Midbrain (tissue), 1 donor: ENCODE data around the gene RPS27L.
A peak's percentile ranks its signal among the peaks of the same experiment; 100 is the strongest.

ENCODE experiments used
- DNase-seq: peaks from one replicate; lab custom pipeline; 2025; lab: John Stamatoyannopoulos, UW

The RPS27L gene

DNA sequence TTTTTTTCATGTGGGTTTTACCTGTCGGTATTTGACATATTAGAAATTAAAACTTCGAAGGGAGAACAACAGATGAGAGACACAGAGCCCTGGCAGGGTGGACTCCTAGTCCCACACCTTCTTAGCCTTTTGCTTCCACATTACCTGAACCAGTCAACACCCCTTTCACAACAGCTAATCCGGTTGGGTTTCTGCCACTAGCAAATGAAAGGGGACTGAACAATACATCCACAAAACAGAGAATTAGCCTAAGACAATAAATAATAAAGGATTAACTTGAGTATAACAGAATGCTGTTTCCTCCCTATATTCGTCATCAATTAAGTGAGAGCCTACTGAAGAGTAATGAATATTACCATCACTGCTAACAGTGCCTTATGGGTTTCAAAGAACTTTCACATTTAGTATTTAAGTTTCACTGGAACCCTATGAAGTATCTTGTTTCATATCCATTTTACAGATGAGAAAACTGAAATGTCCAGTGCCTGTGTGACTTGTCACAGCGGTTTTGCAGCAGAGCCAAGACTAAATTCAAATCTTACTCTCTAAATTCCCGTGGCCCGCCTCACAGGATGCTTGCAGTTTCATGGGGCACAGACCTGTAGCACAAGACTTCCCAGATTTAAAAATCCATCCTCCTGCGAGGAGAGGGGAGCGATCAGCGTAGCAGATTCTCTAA, 31.1 kb upstream of the RPS27L start:
- peak; percentile 65 for DNase-seq

DNA sequence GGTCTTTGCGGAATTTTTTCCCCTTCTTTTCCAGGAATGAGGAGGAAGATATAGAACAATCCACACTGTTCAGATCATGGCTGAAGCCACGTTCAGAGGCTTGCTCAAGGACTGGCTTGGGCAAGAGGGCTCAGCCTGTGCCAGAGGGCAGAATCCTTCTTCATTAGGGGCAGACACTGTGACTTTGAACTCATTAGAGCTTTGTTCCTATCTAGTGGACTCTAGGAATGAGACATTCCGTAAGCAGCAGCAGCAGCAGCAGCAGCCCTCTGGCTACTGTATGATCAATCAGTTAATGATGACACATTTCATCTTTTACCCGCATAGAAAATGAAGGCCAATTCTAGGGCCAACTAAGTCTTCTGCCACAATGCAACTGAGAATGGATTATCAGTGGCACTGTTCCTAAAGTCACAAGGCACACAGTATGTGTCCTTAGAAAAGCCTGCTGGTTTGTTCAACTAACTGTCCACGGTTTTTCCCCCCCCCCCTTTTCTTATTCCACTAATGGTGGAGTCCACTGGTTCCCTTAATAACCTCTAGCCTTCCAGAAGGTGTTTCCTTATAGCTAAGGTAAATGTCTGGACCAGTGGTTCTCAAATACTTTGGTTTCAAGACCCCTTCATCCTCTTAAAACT, 30.4 kb upstream of the RPS27L start:
- no peak for DNase-seq

DNA sequence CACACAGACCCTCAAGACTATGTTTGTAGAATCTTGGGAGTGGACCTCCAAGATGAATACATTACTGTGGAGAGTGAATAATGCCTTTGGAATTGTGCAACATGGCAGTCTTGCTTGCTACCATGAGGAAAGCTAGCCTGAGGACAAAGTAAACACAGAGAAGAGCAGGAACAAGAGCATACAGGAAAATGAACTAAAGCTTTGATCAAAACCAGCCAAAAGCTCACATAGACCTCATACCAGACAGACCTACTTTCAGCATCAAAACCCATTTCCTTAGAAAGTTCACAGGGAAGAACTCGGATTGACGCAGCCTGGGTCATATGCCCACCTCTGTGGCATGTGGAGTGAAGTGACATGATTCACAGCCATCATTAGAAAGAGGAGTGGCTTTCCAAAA, 28.8 kb upstream of the RPS27L start:
- no peak for DNase-seq

DNA sequence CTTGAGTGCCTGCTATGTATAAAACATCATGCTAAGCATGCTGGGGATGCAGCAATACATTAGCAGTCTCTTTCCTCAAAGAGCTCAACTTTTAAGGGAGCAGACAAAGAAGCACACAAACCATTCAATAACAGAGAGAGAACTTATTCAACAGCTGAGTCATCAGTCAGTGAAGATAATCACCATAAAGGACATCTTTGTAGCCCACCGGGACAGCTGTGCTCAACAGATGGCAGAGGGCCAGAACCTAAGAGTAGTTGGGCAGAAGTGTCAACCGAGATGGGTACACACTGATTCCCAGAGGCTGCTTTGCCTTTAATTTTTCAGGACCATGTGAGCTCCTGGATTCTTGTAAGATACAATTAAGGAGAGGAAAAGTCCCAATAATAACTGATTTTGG, 27.9 kb upstream of the RPS27L start:
- DNase-seq: no peak

GRCh38 chr15:63181648-63182047, 24.4 kb upstream of the RPS27L start:
- DNase-seq: no peak

DNA sequence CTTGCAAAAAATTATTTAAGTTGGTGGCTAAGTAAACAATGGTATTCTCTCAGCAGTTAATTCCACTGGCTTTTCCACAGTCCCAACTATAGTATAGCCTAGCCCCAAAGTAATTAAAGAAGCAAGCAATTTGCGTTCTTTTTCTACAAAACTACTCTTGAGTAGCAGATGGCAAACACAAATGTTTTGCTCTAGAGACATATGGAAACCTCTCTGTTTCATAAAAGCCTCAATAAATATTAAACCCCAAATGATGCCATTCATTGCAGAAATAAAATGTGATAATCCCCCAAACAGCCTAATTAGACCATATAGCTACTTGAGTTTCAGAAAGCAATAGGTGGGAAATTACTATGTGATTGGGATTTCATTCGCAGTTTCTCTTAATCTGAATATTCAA, 23.5 kb upstream of the RPS27L start:
- DNase-seq: no peak

DNA sequence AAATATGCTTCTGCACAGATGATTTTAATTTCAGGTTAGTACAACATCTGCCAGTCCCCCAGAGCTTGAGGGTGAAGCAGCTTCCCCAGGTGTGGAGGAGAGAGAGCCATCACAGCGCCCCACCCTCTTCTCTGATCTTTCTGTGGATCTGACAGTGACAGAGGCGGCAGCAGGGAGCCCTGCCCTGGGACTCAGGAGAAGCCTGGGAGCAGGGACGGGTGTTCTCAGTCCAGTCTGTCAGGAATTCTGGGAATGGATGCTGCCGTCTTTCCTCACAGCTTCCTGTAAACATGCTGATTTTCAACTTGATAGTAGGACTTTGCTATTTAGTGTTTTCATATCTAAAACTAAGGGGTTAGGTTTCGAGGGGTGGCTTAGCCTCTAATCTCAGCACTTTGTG, 20.8 kb upstream of the RPS27L start:
- DNase-seq: no peak

DNA sequence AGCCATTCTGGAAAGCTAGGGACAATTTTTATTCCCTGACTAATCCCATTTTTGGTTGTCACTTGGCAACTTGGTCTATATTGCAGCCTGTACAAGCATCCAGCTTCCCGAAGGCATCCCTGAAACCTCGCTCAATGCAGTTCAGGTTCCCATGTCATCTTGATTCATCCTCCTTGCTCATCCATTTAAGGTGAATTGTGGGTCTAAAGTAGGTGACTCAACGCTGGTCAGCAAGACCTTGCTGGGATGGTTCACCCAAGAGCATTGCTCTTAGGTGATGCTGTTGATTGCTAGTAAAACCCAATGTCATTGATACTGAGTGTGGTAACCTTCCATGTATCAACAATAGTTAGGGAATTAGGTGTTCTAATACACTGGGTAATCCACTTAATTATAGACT, 19.0 kb upstream of the RPS27L start:
- DNase-seq: no peak

DNA sequence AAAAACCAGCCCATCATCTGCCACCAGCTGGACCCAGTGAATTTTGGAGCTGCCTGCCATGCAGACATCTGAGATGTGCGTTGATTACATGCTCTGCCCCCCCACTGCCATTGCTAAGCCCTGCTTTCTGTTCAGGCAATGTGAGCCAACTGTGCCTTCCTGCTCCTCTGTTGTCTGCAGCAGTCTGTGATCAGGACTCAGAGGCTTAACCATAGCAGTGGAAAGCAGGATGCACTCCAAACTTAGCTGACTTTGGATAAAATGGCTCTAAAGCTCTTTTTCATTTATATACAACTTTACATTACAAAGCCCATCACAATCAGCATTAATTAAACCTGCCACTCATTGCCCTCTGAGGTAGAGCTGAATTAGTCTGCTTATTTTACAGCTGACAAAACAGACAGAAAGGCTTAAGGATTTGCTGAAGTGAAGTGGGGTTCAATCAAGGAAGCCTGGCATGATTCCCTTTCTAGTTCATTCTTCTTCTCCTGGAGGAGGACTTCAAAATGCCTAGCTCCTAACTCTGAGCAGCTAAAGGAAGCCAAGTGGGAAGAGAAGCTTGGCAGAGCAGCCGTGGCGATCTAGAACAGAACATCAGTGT, 15.7 kb upstream of the RPS27L start:
- DNase-seq: peak; percentile 39

DNA sequence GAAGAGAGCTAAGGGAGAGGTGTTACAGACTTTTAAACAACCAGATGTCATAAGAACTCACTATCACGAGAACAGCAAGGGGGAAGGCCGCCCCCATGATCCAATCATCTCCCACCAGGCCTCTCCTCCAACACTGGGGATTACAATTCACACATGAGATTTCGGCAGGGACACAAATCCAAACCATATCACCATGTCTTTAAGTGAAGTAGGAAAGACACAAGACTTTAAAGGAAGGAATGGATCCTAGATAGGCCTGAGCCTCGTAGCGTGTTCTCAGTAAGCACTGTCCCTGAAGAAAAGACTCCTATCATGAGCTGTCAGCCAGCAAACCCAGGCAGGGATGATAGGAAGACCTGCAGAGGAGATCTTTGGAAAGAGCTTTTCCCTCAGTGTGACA, 15.1 kb upstream of the RPS27L start:
- DNase-seq: no peak

DNA sequence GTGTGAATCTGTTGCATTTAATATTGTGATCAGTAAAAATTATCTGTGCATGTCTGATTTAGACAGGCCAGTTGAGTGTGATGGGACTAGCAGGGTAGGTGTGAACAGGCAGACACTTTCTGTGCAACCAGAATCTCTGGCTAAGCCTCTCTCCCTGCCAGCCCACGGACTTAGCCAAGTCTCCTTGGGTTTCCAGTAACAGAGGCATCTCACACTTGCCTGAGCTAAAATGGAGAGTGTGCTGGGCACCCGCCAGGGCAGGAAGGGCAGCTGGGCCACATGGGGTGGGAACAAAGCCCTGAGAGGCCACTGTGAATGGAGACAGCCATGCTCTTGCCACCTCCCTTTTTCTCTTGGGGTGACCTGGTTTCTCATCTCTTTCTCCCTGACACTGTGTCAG, 12.5 kb upstream of the RPS27L start:
- DNase-seq: peak; percentile 34

- no peak for DNase-seq
Measured at GRCh38 chr15:63166219-63166618, 8.9 kb upstream of the RPS27L start.

DNA sequence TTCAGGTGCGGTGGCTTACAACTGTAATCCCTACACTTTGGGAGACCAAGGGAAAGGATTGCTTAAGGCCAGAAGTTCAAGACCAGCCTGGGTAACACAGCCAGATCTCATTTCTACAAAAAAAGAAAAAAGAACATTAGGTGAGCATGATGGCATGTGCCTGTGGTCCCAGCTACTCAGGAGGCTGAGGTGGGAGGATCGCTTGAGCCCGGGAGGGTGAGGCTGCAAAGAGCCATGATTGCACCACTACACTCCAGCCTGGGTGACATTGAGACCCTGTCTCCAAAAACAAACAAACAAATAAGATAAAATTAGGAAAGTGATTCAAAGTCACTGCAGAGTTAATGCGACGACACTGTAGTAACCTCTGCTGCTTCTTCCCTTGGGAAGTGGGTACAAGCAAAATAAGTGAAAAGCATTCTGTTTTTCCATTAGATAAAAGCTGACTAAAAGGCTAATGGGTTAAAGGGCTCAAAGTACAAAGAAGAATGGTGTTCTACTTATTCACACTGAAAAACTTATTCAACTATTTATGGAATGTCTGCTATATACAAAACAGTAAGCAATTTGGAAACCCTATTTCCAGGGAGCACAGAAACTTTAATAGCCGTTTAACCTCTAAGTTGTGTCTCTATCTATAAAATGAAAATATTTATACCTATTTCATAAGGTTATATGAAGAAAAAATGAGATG, 8.0 kb upstream of the RPS27L start:
- DNase-seq: no peak

- DNase-seq: no peak
Measured at GRCh38 chr15:63163217-63163616, 5.9 kb upstream of the RPS27L start.

GRCh38 chr15:63160638-63161037, 3.4 kb upstream of the RPS27L start:
- no peak for DNase-seq

GRCh38 chr15:63157891-63158431, 684 bp upstream of the RPS27L start:
- peak; percentile 66 for DNase-seq

- peak; percentile 39 for DNase-seq
Measured at GRCh38 chr15:63156755-63157117, 541 bp downstream of the RPS27L start.

DNA sequence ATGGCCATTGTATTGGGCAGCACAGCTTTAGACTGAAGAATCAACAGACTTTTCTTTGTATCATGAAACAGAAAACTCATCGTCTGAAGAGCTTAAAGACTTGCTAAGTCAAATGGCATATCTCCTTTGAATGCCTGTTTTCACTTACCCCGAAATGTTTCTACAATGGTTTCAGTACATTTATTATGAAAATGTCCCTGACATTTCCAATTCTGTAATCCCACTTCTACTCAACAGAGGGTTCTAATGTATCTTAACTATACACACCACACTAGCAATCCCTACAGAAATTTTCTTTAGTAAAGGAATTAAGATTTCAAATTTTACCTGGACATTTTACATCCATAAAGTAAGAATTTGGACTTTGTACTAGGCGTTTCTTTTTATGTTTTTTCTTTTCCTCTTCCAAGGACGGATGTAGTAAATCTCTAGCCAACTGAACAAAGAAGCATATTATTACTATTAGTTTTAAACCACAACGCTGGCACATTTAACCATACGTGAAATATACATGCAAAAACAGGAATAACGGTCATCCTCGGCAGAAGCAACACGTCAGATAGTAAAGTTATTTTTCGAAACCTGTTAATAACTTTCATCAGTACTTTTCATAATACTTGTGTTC, 1.1 kb downstream of the RPS27L start:
- DNase-seq: peak; percentile 35

DNA sequence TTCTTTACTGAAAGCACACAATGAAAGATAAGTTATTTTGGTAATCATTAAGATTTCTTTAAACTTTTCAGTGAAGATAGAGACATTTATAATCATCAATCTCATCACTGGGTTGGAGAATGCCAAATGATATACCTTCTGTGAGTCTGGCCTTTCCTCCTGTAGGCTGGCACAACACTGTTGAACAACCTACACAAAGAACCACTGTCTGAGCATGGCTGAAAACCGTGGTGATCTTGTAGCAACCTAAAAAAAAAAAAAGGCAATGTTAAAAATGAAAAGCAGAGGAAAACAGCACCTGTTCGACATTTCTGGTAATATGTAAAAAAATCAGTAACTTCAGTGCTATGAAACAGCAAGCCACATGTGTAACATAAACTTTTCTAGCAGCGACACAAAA, 1.8 kb downstream of the RPS27L start:
- DNase-seq: no peak

DNA sequence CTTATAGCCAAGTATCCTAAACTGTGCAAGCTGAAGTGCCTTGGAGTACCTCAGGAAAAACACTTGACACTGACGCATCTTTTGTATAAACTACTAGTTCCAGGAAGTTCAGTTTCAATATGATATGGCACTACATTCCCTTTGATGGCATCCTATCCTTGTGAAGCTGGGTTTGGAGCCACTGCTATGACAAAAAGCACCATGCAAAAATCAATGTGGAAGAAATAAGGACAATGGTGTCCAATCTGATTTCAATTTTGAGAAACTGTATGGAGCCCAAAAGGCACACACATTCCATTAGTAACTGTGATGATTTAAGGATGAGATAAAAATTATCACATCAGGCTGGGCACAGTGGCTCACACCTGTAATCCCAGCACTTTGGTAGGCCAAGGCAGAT, 5.6 kb downstream of the RPS27L start:
- DNase-seq: no peak

DNA sequence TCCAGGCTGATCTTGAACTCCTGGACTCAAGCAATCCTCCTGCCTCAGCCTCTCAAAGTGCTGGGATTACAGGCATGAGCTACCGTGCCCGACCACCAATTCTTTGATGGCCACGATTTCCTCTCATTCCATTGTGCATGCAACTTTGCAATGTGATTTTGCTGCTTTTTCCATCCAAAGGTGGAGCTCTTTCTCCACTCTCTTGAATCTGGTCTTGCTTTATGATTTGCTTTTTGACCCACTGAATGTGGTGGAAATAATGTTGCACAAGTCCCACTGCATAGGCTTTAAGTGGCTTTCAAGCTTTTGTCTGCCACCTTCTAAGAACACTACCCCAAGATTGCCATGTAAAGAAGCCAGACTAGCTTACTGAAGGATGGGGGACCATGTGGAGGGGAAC, 10.6 kb downstream of the RPS27L start:
- no peak for DNase-seq

DNA sequence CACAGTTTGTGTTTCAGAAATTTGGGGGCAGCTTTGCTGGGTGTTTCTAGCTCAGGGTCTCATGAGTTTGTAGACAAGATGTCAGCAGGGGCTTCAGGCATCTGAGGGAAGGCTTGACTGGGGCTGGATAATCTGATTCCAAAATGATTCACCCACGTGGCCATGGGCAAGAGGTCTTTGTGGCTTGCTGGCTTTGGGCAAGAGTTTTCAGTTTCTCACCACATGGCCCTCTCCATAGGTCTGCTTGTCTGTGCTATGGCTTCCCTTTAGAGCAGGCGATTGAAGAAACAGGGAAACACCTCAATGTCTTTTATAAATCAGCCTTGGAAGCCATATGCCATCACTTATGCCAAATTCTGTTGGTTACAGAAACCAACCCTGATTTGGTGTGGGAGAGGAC, 11.9 kb downstream of the RPS27L start:
- DNase-seq: no peak
